Measurements from ENCODE around the gene ACSL6.

The ACSL6 gene

GRCh38 chr5:131974956-131975726, 36.3 kb downstream of the ACSL6 start:
- no peak for DNase-seq

GRCh38 chr5:131974622-131974955, 36.9 kb downstream of the ACSL6 start:
- DNase-seq = no peak

GRCh38 chr5:131974016-131974415, 37.4 kb downstream of the ACSL6 start:
- no peak for DNase-seq

GRCh38 chr5:131973089-131973712, 38.3 kb downstream of the ACSL6 start:
- DNase-seq = no peak

- DNase-seq = no peak
Measured at GRCh38 chr5:131968396-131968954, 43.0 kb downstream of the ACSL6 start.

GRCh38 chr5:131966551-131966950, 44.9 kb downstream of the ACSL6 start:
- no peak for DNase-seq

GRCh38 chr5:131965826-131966415, 45.5 kb downstream of the ACSL6 start:
- no peak for DNase-seq

- DNase-seq = no peak
Measured at GRCh38 chr5:131959906-131960305, 51.6 kb downstream of the ACSL6 start.

GRCh38 chr5:131959136-131959535, 52.3 kb downstream of the ACSL6 start:
- DNase-seq = no peak

- DNase-seq = no peak
Measured at GRCh38 chr5:131957721-131958441, 53.6 kb downstream of the ACSL6 start.

GRCh38 chr5:131953969-131954368, 57.5 kb downstream of the ACSL6 start:
- no peak for DNase-seq

GRCh38 chr5:131952301-131952857, 59.1 kb downstream of the ACSL6 start:
- DNase-seq = no peak

- DNase-seq = no peak
Measured at GRCh38 chr5:131950706-131951105, 60.8 kb downstream of the ACSL6 start.

GRCh38 chr5:131947445-131947844, 64.0 kb downstream of the ACSL6 start:
- DNase-seq = no peak

- no peak for DNase-seq
Measured at GRCh38 chr5:131945551-131946168, 65.8 kb downstream of the ACSL6 start, which contains the start of gene MEIKIN. Gene MEIKIN (minus strand): TSS chr5:131945663. CDS start chr5:131945505, 158 bp downstream.

GRCh38 chr5:131944702-131945550, 66.5 kb downstream of the ACSL6 start:
- no peak for DNase-seq

GRCh38 chr5:131943916-131944315, 67.5 kb downstream of the ACSL6 start:
- no peak for DNase-seq

GRCh38 chr5:131942016-131942415, 69.4 kb downstream of the ACSL6 start:
- DNase-seq = no peak

- DNase-seq = no peak
Measured at GRCh38 chr5:131939690-131940345, 71.6 kb downstream of the ACSL6 start.

- no peak for DNase-seq
Measured at GRCh38 chr5:131932235-131932634, 79.2 kb downstream of the ACSL6 start.

GRCh38 chr5:131928957-131929356, 82.5 kb downstream of the ACSL6 start:
- no peak for DNase-seq

All from activated CD8-positive, alpha-beta memory T cell treated with anti-CD3 and anti-CD28 coated beads, Interleukin-2, amount 50 U/mL, for 4 hours (primary cell).